Neural cell (in vitro differentiated cells): ENCODE results near the gene PCDHGA8. TPM values are rescaled to one million over a fixed set of nuclear protein-coding genes. Genes with fewer than 3 reads are reported as not detected.

Source experiments
- H2AFZ ChIP-seq: fragments of 200-600, 300-800 bp; sonication (generic), shearing (Covaris generic); 2 replicates; pipeline ENCODE4 v1.6.0; 2014; ENCODE audit warnings: low read depth, mild to moderate bottlenecking, antibody characterized with exemption, low read length, moderate library complexity
- H3F3A ChIP-seq: fragments of 200-600 bp; shearing (Covaris generic); 2 replicates; pipeline ENCODE4 v1.6.1; 2016; ENCODE audit warnings: mild to moderate bottlenecking, moderate library complexity, mixed read lengths, antibody characterized with exemption, low read length; ENCODE audit not compliant: insufficient read depth, poor library complexity, severe bottlenecking
- H3K27ac ChIP-seq: fragments of 200-600, 300-800 bp; sonication (generic), shearing (Covaris generic); 2 replicates; pipeline ENCODE4 v1.5.1; 2014; ENCODE audit warnings: mild to moderate bottlenecking, low read length, moderate library complexity
- H3K27me3 ChIP-seq: fragments of 300-800, 200-600 bp; sonication (generic), shearing (Covaris generic); 2 replicates; pipeline ENCODE4 v1.6.0; 2014; ENCODE audit warnings: mild to moderate bottlenecking, low read depth, low read length, moderate library complexity; ENCODE audit not compliant: insufficient read depth
- H3K36me3 ChIP-seq: fragments of 300-800, 200-600 bp; sonication (generic), shearing (Covaris generic); 2 replicates; pipeline ENCODE4 v1.5.1; 2014; ENCODE audit warnings: mild to moderate bottlenecking, antibody characterized with exemption, low read length, moderate library complexity; ENCODE audit not compliant: insufficient read depth
- H3K4me2 ChIP-seq: fragments of 300-800, 200-600 bp; sonication (generic), shearing (Covaris generic); 2 replicates; pipeline ENCODE4 v1.6.0; 2014; ENCODE audit warnings: mild to moderate bottlenecking, low read length
- H3K4me3 ChIP-seq: fragments of 300-800, 200-600 bp; sonication (generic), shearing (Covaris generic); 2 replicates; pipeline ENCODE4 v1.5.1; 2014; ENCODE audit warnings: mild to moderate bottlenecking, low read length, moderate library complexity
- H3K79me2 ChIP-seq: fragments of 200-600 bp; shearing (Covaris generic); replicated peaks from 2 replicates; pipeline ENCODE4 v1.6.0; 2014; ENCODE audit warnings: mild to moderate bottlenecking, low read length, moderate library complexity; ENCODE audit not compliant: insufficient read depth
- H3K9ac ChIP-seq: fragments of 300-800, 200-600 bp; sonication (generic), shearing (Covaris generic); 2 replicates; pipeline ENCODE4 v1.6.1; 2016; ENCODE audit warnings: mild to moderate bottlenecking, low read length, mixed read lengths
- H3K9me2 ChIP-seq: fragments of 200-600 bp; shearing (Covaris generic); 2 replicates; pipeline ENCODE4 v1.6.1; 2016; ENCODE audit warnings: mild to moderate bottlenecking, low read length, mixed read lengths; ENCODE audit not compliant: insufficient read depth
- H3K9me3 ChIP-seq: fragments of 200-600, 300-800 bp; sonication (generic), shearing (Covaris generic); 2 replicates; pipeline ENCODE4 v1.6.1; 2016; ENCODE audit warnings: mild to moderate bottlenecking, mixed run types, low read length, moderate library complexity, mixed read lengths
- H4K20me1 ChIP-seq: fragments of 200-600 bp; shearing (Covaris generic); 2 replicates; pipeline ENCODE4 v1.6.1; 2016; ENCODE audit warnings: mild to moderate bottlenecking, mixed run types; ENCODE audit not compliant: insufficient read depth
- CTCF ChIP-seq: fragments of 450-650 bp; IDR thresholded peaks from 2 replicates; pipeline ENCODE4 v1.5.1; 2014; ENCODE audit warnings: antibody characterized with exemption, mild to moderate bottlenecking, moderate library complexity; ENCODE audit not compliant: poor library complexity, severe bottlenecking
- EP300 ChIP-seq: fragments of 450-650 bp; conservative IDR thresholded peaks from 2 replicates; pipeline ENCODE4 v1.6.1; 2014; ENCODE audit warnings: antibody characterized with exemption, mild to moderate bottlenecking, moderate library complexity; ENCODE audit not compliant: poor library complexity, severe bottlenecking
- EZH2 ChIP-seq: fragments of 200-600, 300-800 bp; shearing (Covaris generic), sonication (generic); IDR thresholded peaks from 2 replicates; pipeline ENCODE4 v1.6.1; 2014; ENCODE audit warnings: antibody characterized with exemption, low read length, borderline replicate concordance, mild to moderate bottlenecking; ENCODE audit not compliant: insufficient read depth, poor library complexity, severe bottlenecking
- MXI1 ChIP-seq: fragments of 450-650 bp; conservative IDR thresholded peaks from 2 replicates; pipeline ENCODE4 v1.6.1; 2014; ENCODE audit warnings: antibody characterized with exemption, mild to moderate bottlenecking; ENCODE audit not compliant: poor library complexity, severe bottlenecking
- POLR2AphosphoS5 ChIP-seq: IDR thresholded peaks from 2 replicates; pipeline ENCODE4 v1.6.1; 2012
- RAD21 ChIP-seq: fragments of 450-650 bp; conservative IDR thresholded peaks from 2 replicates; pipeline ENCODE4 v1.6.1; 2014; ENCODE audit warnings: antibody characterized with exemption, mild to moderate bottlenecking, moderate library complexity
- REST ChIP-seq: IDR thresholded peaks from 2 replicates; pipeline ENCODE4 v1.6.1; 2012; ENCODE audit warnings: borderline replicate concordance
- SMC3 ChIP-seq: fragments of 450-650 bp; conservative IDR thresholded peaks from 2 replicates; pipeline ENCODE4 v1.6.1; 2014; ENCODE audit warnings: antibody characterized with exemption, mild to moderate bottlenecking, moderate library complexity; ENCODE audit not compliant: poor library complexity
- TAF1 ChIP-seq: IDR thresholded peaks from 2 replicates; pipeline ENCODE4 v1.6.1; 2012; ENCODE audit warnings: low read depth
- polyA plus RNA-seq: library from polyadenylated mRNA; depleted of rRNA; stranded (reverse); fragments of >200 nt; gene quantifications from 2 replicates; pipeline ENCODE4 v1.2.3, GENCODE V29; 2014

The PCDHGA8 gene
- polyA plus RNA-seq, 1 donor from 2014 or later: 0.19 TPM

GRCh38 chr5:141421489-141421855 is 29.0 kb downstream of the PCDHGA8 start:
- H3K36me3 ChIP-seq: peaks cover 84% of the 10 kb centered on the region
- no peak overlapping the region for H3K4me2 ChIP-seq
- no peaks in the 10 kb centered on the region for H3K27me3 ChIP-seq
- peak overlapping the region; percentile 39 for H3K4me3 ChIP-seq
- H3K27ac ChIP-seq: no peak overlapping the region
- no peaks in the 10 kb centered on the region for H3K9me2 ChIP-seq
- no peak overlapping the region for H3K9ac ChIP-seq
- no peak overlapping the region for H2AFZ ChIP-seq
- TF ChIP-seq MXI1 (no peak), SMC3 (no peak), EP300 (no peak), POLR2AphosphoS5 (no peak), CTCF (no peak), RAD21 (no peak), REST (no peak), EZH2 (no peak), TAF1 (no peak)
- H4K20me1 ChIP-seq: no peaks in the 10 kb centered on the region
- H3F3A ChIP-seq: peaks cover 5% of the 10 kb centered on the region
- H3K79me2 ChIP-seq: peaks cover 58% of the 10 kb centered on the region
- H3K9me3 ChIP-seq: peaks cover 88% of the 10 kb centered on the region

DNA sequence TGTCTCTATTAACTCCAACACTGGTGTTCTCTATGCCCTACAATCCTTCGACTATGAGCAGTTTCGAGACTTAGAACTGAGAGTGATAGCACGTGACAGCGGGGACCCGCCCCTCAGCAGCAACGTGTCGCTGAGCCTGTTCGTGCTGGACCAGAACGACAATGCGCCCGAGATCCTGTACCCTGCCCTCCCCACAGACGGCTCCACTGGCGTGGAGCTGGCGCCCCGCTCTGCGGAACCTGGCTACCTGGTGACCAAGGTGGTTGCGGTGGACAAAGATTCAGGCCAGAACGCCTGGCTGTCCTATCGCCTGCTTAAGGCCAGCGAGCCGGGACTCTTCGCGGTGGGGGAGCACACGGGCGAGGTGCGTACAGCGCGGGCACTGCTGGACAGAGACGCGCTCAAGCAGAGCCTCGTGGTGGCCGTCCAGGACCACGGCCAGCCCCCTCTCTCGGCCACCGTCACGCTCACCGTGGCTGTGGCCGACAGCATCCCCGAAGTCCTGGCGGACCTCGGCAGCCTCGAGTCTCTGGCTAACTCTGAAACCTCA is 30.4 kb downstream of the PCDHGA8 start:
- H3K36me3 ChIP-seq: peaks cover 89% of the 10 kb centered on the region
- TF ChIP-seq POLR2AphosphoS5 (no peak), CTCF (no peak), SMC3 (no peak), EP300 (no peak), REST (no peak), MXI1 (no peak), RAD21 (no peak), EZH2 (no peak), TAF1 (no peak)

More for the DNA sequence above, 30.4 kb downstream of the PCDHGA8 start:
- Histone ChIP-seq H3K27ac (no peak overlapping the region), H3K27me3 (no peaks in the 10 kb centered on the region), H3K9me2 (no peaks in the 10 kb centered on the region), H3K4me3 (no peak overlapping the region), H3K4me2 (no peak overlapping the region), H3K9ac (no peak overlapping the region), H3F3A (peaks cover 5% of the 10 kb centered on the region), H4K20me1 (no peaks in the 10 kb centered on the region), H3K9me3 (peaks cover 93% of the 10 kb centered on the region), H3K79me2 (peaks cover 58% of the 10 kb centered on the region), H2AFZ (no peak overlapping the region)
